HG03175 (cell line): Measurements from ENCODE around the gene NAT10.
A peak's percentile ranks its signal among the peaks of the same experiment; 100 is the strongest.

ENCODE experiments used
- ATAC-seq: cut with Tn5 transposase; IDR thresholded peaks from one replicate; pipeline ENCODE4 v1.9.1; 2021; ENCODE audit warnings: mild to moderate bottlenecking, moderate library complexity; ENCODE audit not compliant: unreplicated experiment

Gene NAT10

GRCh38 chr11:34148504-34149165, 43.2 kb downstream of the NAT10 start:
- no peak for ATAC-seq

- no peak for ATAC-seq
These were observed 43.8 kb downstream of the NAT10 start for GRCh38 chr11:34149274-34149673.

- no peak for ATAC-seq
These were observed 44.4 kb downstream of the NAT10 start for GRCh38 chr11:34149786-34150185.

GRCh38 chr11:34150494-34151151, 45.2 kb downstream of the NAT10 start:
- no peak for ATAC-seq

- no peak for ATAC-seq
These were observed 45.7 kb downstream of the NAT10 start for GRCh38 chr11:34151166-34151565.

- no peak for ATAC-seq
These were observed 46.8 kb downstream of the NAT10 start for GRCh38 chr11:34151916-34152845.

- ATAC-seq = peak; percentile 54
These were observed 48.8 kb downstream of the NAT10 start for GRCh38 chr11:34154059-34154875.

- no peak for ATAC-seq
These were observed 49.8 kb downstream of the NAT10 start for GRCh38 chr11:34155057-34155756.

GRCh38 chr11:34155757-34156062, 50.3 kb downstream of the NAT10 start:
- no peak for ATAC-seq

GRCh38 chr11:34157163-34157562, 51.7 kb downstream of the NAT10 start:
- no peak for ATAC-seq

- no peak for ATAC-seq
These were observed 53.2 kb downstream of the NAT10 start for GRCh38 chr11:34158661-34159060.

- no peak for ATAC-seq
These were observed 54.8 kb downstream of the NAT10 start for GRCh38 chr11:34160049-34160721.

- no peak for ATAC-seq
These were observed 55.4 kb downstream of the NAT10 start for GRCh38 chr11:34160791-34161190.

GRCh38 chr11:34161361-34161760, 55.9 kb downstream of the NAT10 start:
- no peak for ATAC-seq

- ATAC-seq = no peak
These were observed 56.5 kb downstream of the NAT10 start for GRCh38 chr11:34161812-34162492.

GRCh38 chr11:34162493-34162820, 57.0 kb downstream of the NAT10 start:
- no peak for ATAC-seq

- no peak for ATAC-seq
These were observed 57.4 kb downstream of the NAT10 start for GRCh38 chr11:34162856-34163255.

- ATAC-seq = no peak
These were observed 59.7 kb downstream of the NAT10 start for GRCh38 chr11:34165121-34165520.

- ATAC-seq = no peak
These were observed 60.5 kb downstream of the NAT10 start for GRCh38 chr11:34165786-34166555.
